ENCODE data around the gene TMC7. TPM values are rescaled to one million over a fixed set of nuclear protein-coding genes. Genes with fewer than 3 reads are reported as not detected.

Gene TMC7
- total and polyA plus RNA-seq, 2 of the 13 experiments (the other 11 are each of a cell fraction or from before 2014, with no cell fraction given), result 1.2 to 5.1 TPM

DNA sequence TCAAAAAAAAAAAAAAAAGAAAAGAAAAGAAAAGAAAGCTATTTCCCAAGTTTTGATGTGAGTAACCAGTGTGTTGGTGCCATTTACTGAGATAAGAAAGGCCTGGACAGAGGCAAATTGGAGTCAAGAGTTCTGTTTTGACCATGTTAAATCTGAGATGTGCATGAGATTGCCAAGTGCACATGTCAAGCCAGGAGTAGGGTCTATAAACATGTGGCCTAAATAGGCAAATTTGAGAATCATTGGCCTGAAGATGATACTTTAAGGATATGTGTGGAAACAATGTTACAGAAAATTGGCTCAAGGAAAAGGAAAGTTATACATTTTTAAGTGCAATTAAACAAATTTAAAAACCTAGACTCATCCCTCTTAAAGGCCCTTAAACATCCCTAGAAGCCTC lies 42.3 kb upstream of the TMC7 start:
- Histone ChIP-seq H3K4me3 (replicated peaks in 1 of 3; ENCODE audit: insufficient read depth in 1 of 3, low read depth in 2 of 3, low read length in 3 of 3) (no peak overlapping the region), H4K20me1 (ENCODE audit: insufficient read depth, low read length) (no peaks in the 10 kb centered on the region), H3K27ac (ENCODE audit: extremely low read length, insufficient read depth, low read length) (no peak overlapping the region), H3K27me3 (ENCODE audit: control insufficient read depth in 1 of 2, insufficient read depth in 2 of 2, low read length in 2 of 2) (no peaks in the 10 kb centered on the region; a peak in 3 of 5 replicates), H3K79me2 (ENCODE audit: insufficient read depth, low read length) (no peaks in the 10 kb centered on the region), H3K36me3 (replicated peaks in 1 of 2; ENCODE audit: control insufficient read depth in 1 of 2, insufficient read depth in 2 of 2, low read length in 2 of 2) (no peaks in the 10 kb centered on the region), H3K4me1 (ENCODE audit: insufficient read depth, low read length) (peaks cover 29% of the 10 kb centered on the region), H3K9me3 (ENCODE audit: low read length) (no peaks in the 10 kb centered on the region), H3K4me2 (ENCODE audit: low read depth, low read length) (no peak overlapping the region), H2AFZ (ENCODE audit: low read length) (no peak overlapping the region), H3K9ac (ENCODE audit: insufficient read depth, low read depth, low read length) (no peak overlapping the region)
- DNase-seq (ENCODE audit: low spot score) (no peak), FAIRE-seq (no peak), ATAC-seq (no peak)
- CTCF ChIA-PET (ENCODE audit: low intra/inter-chr PET ratio, low total read pairs), result no interaction called here
- POLR2A ChIA-PET, result interaction anchor here (0.8 to 2.1 kb wide), 2 partner anchors 14 to 140 kb away, joined by 4 to 5 read pairs; partner anchors contain the start of gene ARL6IP1
- in situ Hi-C loops (cut with HindIII; ENCODE audit: extremely low pct_ligation_motif_present, low pct_unique_long_range_greater_than_20kb), result no loop called here
- no TSS peak for BruUV-seq (replicated peaks)
- intact Hi-C loops (cut with micrococcal nuclease; ENCODE audit: unreplicated experiment), result no loop called here
- TF ChIP-seq ZNF607 (CRISPR knock-in tag; IDR thresholded peaks at IDR 0.05; ENCODE audit: borderline replicate concordance), result no peak
- TF ChIP-seq, protein P1, sequence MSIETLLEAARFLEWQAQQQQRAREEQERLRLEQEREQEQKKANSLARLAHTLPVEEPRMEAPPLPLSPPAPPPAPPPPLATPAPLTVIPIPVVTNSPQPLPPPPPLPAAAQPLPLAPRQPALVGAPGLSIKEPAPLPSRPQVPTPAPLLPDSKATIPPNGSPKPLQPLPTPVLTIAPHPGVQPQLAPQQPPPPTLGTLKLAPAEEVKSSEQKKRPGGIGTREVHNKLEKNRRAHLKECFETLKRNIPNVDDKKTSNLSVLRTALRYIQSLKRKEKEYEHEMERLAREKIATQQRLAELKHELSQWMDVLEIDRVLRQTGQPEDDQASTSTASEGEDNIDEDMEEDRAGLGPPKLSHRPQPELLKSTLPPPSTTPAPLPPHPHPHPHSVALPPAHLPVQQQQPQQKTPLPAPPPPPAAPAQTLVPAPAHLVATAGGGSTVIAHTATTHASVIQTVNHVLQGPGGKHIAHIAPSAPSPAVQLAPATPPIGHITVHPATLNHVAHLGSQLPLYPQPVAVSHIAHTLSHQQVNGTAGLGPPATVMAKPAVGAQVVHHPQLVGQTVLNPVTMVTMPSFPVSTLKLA (IDR thresholded peaks at IDR 0.05), result peak; percentile 94

- H4K20me1 ChIP-seq (ENCODE audit: insufficient read depth, low read length), result no peaks in the 10 kb centered on the region
- POLR2A ChIA-PET, result interaction anchor here (2.1 kb wide), 1 partner anchor 141 kb away, joined by 5 read pairs; the partner anchor contains the start of gene ARL6IP1
- no peak for ATAC-seq
- H3K79me2 ChIP-seq (ENCODE audit: insufficient read depth, low read length), result no peaks in the 10 kb centered on the region
- no peak overlapping the region for H3K4me2 ChIP-seq (ENCODE audit: low read depth, low read length)
- 30% methylated on average over 1 of the region's 1 CpG for WGBS (ENCODE audit: low lambda C conversion rate)
- peaks cover 27% of the 10 kb centered on the region for H3K4me1 ChIP-seq (ENCODE audit: insufficient read depth, low read length)
- CTCF ChIA-PET (ENCODE audit: low intra/inter-chr PET ratio, low total read pairs), result no interaction called here
- H3K9ac ChIP-seq (ENCODE audit: insufficient read depth, low read depth, low read length), result no peak overlapping the region
- intact Hi-C loops (cut with micrococcal nuclease; ENCODE audit: unreplicated experiment), result no loop called here
- FAIRE-seq, result no peak
- no peak overlapping the region for H2AFZ ChIP-seq (ENCODE audit: low read length)
- no peaks in the 10 kb centered on the region for H3K36me3 ChIP-seq (replicated peaks in 1 of 2; ENCODE audit: control insufficient read depth in 1 of 2, insufficient read depth in 2 of 2, low read length in 2 of 2)
- H3K27ac ChIP-seq (ENCODE audit: extremely low read length, insufficient read depth, low read length), result no peak overlapping the region
- TF ChIP-seq PAWR (CRISPR knock-in tag; IDR thresholded peaks at IDR 0.05; ENCODE audit: borderline replicate concordance) (no peak), KLF13 (CRISPR knock-in tag; IDR thresholded peaks at IDR 0.05) (no peak), SP2 (CRISPR knock-in tag; IDR thresholded peaks at IDR 0.05) (no peak), SCMH1 (CRISPR knock-in tag; IDR thresholded peaks at IDR 0.05; ENCODE audit: borderline replicate concordance) (no peak), ZNF136 (CRISPR knock-in tag; IDR thresholded peaks at IDR 0.05; ENCODE audit: low read depth) (no peak)
- no peak for DNase-seq (ENCODE audit: low spot score)
- in situ Hi-C loops (cut with HindIII; ENCODE audit: extremely low pct_ligation_motif_present, low pct_unique_long_range_greater_than_20kb), result no loop called here
- H3K9me3 ChIP-seq (ENCODE audit: low read length), result no peaks in the 10 kb centered on the region
- H3K4me3 ChIP-seq (replicated peaks in 1 of 3; ENCODE audit: insufficient read depth in 1 of 3, low read depth in 2 of 3, low read length in 3 of 3), result no peak overlapping the region
- BruUV-seq (replicated peaks), result no TSS peak
- H3K27me3 ChIP-seq (ENCODE audit: control insufficient read depth in 1 of 2, insufficient read depth in 2 of 2, low read length in 2 of 2), result no peaks in the 10 kb centered on the region; a peak in 3 of 5 replicates
Measured at GRCh38 chr16:18942061-18942460, 41.7 kb upstream of the TMC7 start.
